Adipocyte (in vitro differentiated cells): ENCODE measurements around the gene PLEKHA7.
"Not testable (repeated sequence)": the region's sequence is repeated elsewhere in the genome, so short reads cannot be mapped to it uniquely, and the experiment has no call there.

Source experiments
- DNase-seq: peaks from one replicate; pipeline ENCODE4 v3.0.0-alpha.2; 2015; ENCODE audit warnings: low read depth
- H3K27me3 ChIP-seq: replicated peaks from 2 replicates; pipeline ENCODE4 v1.7.0; 2013; ENCODE audit warnings: mild to moderate bottlenecking, low read length, moderate library complexity; ENCODE audit not compliant: control insufficient read depth, insufficient read depth
- H3K36me3 ChIP-seq: 2 replicates; pipeline ENCODE4 v1.7.0; 2013; ENCODE audit warnings: low read length, mild to moderate bottlenecking, moderate library complexity; ENCODE audit not compliant: control insufficient read depth, insufficient read depth, severe bottlenecking
- H3K4me1 ChIP-seq: 2 replicates; pipeline ENCODE4 v1.7.0; 2013; ENCODE audit warnings: mild to moderate bottlenecking, low read length, moderate library complexity; ENCODE audit not compliant: control insufficient read depth, insufficient read depth
- H3K4me3 ChIP-seq: 2 replicates; pipeline ENCODE4 v1.7.0; 2013; ENCODE audit warnings: mild to moderate bottlenecking, low read length, moderate library complexity
- H3K9ac ChIP-seq: 2 replicates; pipeline ENCODE4 v1.7.0; 2013; ENCODE audit warnings: mild to moderate bottlenecking, low read length, moderate library complexity
- H3K9me3 ChIP-seq: 2 replicates; pipeline ENCODE4 v1.7.0; 2013; ENCODE audit warnings: mild to moderate bottlenecking, low read length, moderate library complexity; ENCODE audit not compliant: control insufficient read depth

Gene PLEKHA7

DNA sequence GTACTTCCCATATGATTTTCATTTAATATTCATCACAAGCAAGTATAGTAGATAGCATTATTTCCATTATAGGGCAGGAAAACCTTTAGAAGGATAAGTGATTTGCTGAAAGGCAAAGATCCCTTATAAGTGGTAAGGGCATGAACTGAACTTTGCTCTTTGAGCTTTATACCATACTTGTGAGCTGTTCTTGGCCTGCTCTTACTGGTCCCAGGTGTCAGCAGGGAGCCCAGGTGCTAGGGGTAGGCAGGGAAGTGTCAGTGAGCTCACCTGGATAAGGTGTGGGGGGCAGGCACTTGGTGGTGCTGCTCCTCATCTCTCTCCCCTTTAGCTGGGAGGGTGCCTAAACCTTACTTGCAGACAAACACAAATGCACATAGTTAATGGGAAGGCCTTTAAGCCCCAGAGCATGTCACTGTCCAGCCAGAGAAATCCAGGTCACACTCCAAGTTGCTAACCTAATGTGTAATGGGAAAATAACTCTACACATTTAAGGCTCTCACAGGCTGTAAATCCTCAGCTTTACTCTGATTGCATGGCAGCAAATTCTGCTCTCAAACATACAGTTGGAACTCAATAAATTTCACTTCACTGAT, 114.4 kb downstream of the PLEKHA7 start:
- H3K36me3 ChIP-seq, result no peaks in the 10 kb centered on the region
- H3K27me3 ChIP-seq, result no peaks in the 10 kb centered on the region
- no peak overlapping the region for H3K9ac ChIP-seq
- H3K4me3 ChIP-seq, result no peak overlapping the region
- no peaks in the 10 kb centered on the region for H3K4me1 ChIP-seq
- DNase-seq, result no peak
- no peaks in the 10 kb centered on the region for H3K9me3 ChIP-seq

DNA sequence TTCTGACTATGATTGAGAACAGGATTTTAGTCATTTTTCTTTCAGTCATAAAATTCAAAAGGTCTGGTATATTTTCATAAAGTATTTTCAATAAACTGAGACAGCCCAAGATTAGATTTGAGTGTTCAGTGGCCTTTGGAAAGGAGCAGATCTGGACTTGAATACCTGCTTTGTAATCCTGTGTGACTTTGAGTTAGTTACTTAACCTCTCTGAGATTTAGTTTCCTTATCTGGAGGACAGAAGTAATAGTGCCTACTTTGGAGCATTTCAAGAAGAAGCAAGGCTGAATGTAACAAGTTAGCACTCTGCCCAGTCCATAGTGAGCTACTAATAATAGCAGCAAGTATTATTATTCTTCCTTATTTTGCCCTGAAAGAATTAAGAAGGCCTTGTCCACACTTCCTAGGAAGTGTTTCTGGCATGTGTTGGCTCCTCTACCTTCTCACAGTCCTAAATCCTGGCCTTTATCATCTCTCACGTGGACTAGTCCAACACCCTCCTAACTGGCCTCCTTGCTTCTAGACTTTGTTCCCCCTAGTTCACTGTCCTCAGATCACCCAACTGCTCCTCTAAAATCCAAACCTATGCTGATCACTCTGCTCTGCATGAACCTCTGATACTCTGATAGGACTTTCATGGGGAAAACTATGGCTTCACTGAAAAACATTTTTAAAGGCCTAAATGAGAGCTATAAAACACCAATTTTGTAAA, 115.8 kb downstream of the PLEKHA7 start:
- Histone ChIP-seq H3K9me3 (no peaks in the 10 kb centered on the region), H3K9ac (no peak overlapping the region), H3K4me1 (no peaks in the 10 kb centered on the region), H3K27me3 (no peaks in the 10 kb centered on the region), H3K36me3 (no peaks in the 10 kb centered on the region), H3K4me3 (no peak overlapping the region)
- no peak for DNase-seq

DNA sequence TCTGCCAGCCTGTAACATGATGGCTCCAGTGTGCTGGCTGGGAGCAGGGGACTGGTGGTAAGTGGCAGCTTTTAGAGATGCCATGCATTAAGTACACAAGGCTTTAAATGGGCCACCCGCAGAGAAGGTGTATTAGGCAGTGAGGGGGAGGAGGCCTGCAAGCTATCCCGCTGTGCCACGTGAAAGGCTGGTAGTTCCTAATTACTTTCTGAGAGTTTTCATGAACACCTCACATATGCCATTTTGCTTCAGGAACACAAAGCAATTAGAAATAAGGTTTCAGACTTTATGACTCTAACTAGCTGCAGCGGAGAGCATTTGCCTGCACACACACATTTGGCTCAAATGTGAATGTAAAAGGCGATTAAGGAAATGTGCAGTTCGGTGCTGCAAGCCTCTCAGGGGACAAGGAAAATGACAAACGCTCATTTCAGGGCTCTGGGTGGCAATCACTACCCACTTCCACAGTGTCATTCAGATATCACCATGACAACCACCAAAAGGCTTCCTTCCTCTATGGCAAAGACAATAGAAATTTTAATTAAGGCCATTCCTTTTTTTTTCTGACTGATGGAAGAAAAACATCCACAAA, 116.6 kb downstream of the PLEKHA7 start:
- Histone ChIP-seq H3K4me1 (no peaks in the 10 kb centered on the region), H3K27me3 (no peaks in the 10 kb centered on the region), H3K9me3 (no peaks in the 10 kb centered on the region), H3K4me3 (no peak overlapping the region), H3K9ac (no peak overlapping the region), H3K36me3 (no peaks in the 10 kb centered on the region)
- no peak for DNase-seq

DNA sequence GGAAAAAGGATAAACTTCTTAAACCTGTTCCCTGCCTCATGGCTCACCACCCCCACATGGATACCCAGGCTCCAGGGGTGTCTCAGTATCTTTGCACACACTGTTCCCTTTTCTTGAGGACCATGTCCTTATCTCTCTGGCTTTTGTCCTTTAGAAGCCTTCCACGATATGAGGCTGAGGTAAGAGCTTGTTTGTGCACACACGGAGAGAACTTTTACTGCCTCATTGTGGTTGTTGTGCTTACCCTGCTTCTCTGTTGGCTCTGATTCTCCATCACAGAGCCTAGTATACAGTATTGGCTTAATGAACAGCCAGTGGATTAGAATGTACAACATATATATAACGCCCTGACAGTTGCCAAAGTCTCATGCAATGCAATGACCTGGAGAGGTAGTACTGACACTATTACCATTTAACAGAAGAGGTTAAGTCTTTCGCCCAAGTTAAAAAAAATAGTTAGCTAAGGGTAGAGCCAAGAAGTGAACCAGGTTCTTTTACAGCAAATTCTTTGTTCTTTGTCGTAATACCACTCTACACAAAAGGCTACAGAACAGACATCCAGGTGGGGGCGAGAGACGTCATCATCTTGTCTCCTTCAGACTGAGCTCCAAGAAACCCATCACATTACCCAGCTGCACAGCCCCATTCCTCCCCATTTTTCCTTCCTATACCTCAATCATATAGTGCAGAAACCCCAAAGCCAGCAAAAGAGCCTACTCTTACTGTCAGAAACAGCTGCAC, 117.3 kb downstream of the PLEKHA7 start:
- H3K4me3 ChIP-seq, result no peak overlapping the region
- no peaks in the 10 kb centered on the region for H3K27me3 ChIP-seq
- H3K9me3 ChIP-seq, result no peaks in the 10 kb centered on the region
- no peak for DNase-seq
- no peak overlapping the region for H3K9ac ChIP-seq
- peaks cover 4% of the 10 kb centered on the region for H3K4me1 ChIP-seq
- H3K36me3 ChIP-seq, result no peaks in the 10 kb centered on the region

DNA sequence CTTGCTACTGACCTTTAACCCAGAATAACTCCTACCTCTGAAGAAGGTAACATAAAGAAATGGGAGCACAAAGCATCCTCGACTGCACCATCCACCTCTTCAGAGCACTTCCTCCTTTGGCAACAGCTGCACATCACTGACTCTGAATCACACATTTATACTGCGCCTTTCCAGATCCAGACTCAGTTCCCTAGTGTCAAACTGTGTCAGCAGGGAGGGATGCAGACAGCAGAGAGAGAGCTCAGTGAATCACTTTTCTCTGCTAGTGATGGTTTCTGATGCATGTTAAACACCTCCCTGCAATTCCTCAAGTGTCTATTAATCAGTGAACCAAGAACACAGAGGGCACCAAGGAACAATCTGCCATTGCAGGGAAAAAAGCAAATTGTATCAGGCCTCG, 118.9 kb downstream of the PLEKHA7 start:
- Histone ChIP-seq H3K9me3 (no peaks in the 10 kb centered on the region), H3K27me3 (no peaks in the 10 kb centered on the region), H3K4me1 (peaks cover 11% of the 10 kb centered on the region), H3K9ac (no peak overlapping the region), H3K36me3 (no peaks in the 10 kb centered on the region), H3K4me3 (no peak overlapping the region)
- no peak for DNase-seq

DNA sequence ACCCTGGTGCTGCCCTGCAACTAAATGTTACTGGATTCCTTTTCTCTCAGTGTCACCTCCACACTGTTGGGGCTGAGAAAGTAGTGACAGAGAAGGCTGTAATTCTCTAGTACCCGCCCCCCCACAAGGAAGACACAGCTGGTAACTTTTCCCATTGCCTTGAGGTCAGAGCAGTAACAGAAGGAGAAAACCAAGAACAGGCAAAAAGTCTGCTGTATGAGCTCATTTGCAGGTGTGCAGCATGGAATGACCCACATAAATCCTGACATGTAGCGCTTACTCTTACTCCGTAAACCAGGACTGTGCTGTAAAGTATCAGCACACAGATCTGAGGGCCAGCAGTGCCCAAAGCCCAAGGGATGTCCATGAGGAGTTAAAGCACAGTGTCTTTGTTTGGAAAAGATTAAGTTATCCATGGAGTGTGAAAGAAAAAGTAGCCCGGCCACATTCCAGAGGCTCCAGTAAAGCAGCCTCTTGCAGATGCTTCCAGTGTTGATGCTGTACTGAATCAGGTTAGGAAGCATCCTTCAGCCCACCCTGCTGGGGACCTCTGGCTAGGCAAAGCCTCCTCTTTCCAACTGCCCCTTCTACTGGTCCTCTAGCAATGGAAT, 120.7 kb downstream of the PLEKHA7 start:
- H3K27me3 ChIP-seq, result no peaks in the 10 kb centered on the region
- H3K4me3 ChIP-seq, result no peak overlapping the region
- no peaks in the 10 kb centered on the region for H3K9me3 ChIP-seq
- H3K4me1 ChIP-seq, result peaks cover 11% of the 10 kb centered on the region
- DNase-seq, result no peak
- no peak overlapping the region for H3K9ac ChIP-seq
- no peaks in the 10 kb centered on the region for H3K36me3 ChIP-seq

DNA sequence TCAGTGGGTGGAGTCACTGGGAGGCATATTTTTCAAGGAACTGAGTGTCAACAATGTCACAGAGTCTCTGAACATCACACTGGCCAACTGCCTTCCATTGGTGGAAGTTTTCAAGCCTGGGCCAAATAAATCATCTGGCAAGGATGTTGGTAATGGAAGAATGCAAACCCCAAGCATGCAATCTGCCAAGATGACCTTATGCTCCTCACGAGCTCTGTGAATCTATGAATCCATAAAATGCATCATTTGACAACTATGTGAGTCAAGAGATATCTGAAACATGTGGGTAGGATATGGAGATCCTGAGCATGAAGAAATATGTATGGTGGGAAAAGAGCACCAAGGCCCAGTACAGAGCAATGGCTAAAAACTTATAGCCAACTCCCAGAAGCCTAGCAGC, 122.2 kb downstream of the PLEKHA7 start:
- no peaks in the 10 kb centered on the region for H3K27me3 ChIP-seq
- H3K4me3 ChIP-seq, result no peak overlapping the region
- DNase-seq, result no peak
- no peak overlapping the region for H3K9ac ChIP-seq
- no peaks in the 10 kb centered on the region for H3K36me3 ChIP-seq
- no peaks in the 10 kb centered on the region for H3K9me3 ChIP-seq
- peaks cover 11% of the 10 kb centered on the region for H3K4me1 ChIP-seq

DNA sequence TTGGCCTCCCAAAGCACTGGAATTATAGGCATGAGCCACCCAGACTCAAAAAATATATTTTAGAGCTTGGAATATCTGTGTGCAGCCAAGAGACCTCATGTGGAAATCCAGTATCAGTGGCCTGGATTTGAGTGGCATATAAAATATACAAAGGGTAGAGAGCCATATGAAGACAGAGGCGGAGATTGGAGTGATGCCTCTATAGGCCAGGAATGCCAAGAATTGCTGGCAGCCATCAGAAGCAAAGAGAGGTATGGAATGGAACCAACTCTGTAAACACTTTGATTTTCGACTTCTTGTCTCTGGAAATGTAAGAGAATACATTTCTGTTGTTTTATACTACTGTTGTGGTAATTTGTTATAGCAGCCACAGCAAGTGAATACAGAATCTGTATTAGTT, 123.0 kb downstream of the PLEKHA7 start:
- Histone ChIP-seq H3K9ac (no peak overlapping the region), H3K4me3 (no peak overlapping the region), H3K9me3 (no peaks in the 10 kb centered on the region), H3K36me3 (no peaks in the 10 kb centered on the region), H3K27me3 (no peaks in the 10 kb centered on the region), H3K4me1 (peaks cover 11% of the 10 kb centered on the region)
- no peak for DNase-seq

DNA sequence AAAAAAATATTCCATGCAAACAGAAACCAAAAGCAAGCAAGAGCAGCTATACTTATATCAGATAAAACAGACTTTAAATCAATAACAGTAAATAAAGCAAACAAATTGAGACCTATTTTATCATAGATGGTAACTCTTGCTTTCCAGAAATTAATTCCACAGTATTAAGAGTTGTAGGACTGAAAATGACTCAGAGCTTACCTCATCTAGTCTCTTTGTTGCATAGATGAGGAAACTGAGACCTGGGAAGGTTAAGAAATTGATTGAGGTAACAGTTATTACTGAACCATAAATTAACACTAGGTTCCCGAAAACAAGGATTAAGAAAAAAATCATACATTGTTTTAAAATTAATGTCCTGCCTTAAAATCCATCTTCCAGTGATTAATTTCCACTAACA, 123.8 kb downstream of the PLEKHA7 start:
- no peaks in the 10 kb centered on the region for H3K9me3 ChIP-seq
- H3K4me3 ChIP-seq, result no peak overlapping the region
- H3K27me3 ChIP-seq, result no peaks in the 10 kb centered on the region
- H3K4me1 ChIP-seq, result peaks cover 11% of the 10 kb centered on the region
- no peaks in the 10 kb centered on the region for H3K36me3 ChIP-seq
- H3K9ac ChIP-seq, result no peak overlapping the region
- no peak for DNase-seq

DNA sequence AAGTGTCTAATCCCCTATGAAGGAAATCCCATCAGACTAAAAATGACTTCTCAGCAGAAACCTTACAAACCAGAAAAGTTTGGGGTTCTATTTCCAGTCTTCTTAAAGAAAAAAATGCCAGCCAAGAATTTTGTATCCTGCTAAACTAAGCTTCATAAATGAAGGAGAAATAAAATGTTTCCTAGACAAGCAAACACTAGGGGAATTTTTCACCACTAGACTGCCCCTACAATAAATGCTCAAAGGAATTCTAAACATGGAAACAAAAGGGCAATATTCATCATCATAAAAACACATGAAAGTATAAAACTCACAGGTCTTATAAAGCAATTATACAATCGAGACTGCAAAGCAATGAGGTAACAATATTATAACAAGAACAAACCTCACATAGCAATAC, 124.3 kb downstream of the PLEKHA7 start:
- Histone ChIP-seq H3K36me3 (no peaks in the 10 kb centered on the region), H3K4me1 (peaks cover 11% of the 10 kb centered on the region), H3K4me3 (no peak overlapping the region), H3K9ac (no peak overlapping the region), H3K9me3 (no peaks in the 10 kb centered on the region), H3K27me3 (no peaks in the 10 kb centered on the region)
- no peak for DNase-seq

DNA sequence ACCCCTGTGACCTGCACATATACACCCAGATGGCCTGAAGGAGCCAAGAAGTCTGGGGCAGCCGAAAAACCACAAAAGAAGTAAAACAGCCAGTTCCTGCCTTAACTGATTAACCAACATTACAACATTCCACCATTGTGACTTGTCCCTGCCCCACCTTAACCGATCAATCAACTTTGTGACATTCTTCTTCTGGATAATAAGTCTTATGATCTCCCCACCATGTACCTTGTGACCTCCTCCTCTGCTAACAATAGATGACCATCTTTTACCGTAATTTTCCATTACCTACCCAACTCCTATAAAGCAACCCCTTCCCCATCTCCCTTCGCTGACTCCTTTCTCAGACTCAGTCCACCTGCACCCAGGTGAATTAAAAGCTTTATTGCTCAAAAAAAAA, 125.2 kb downstream of the PLEKHA7 start:
- not testable (repeated sequence) for H3K9ac ChIP-seq, H3K9me3 ChIP-seq, H3K4me3 ChIP-seq, DNase-seq, H3K27me3 ChIP-seq, H3K36me3 ChIP-seq
- H3K4me1 ChIP-seq, result peaks cover 11% of the 10 kb centered on the region
